NCI-H146 treated with DMSO at 0.1 percent for 48 hours (cell line): ENCODE data around the gene TMEM45B.
"Not testable (repeated sequence)": the region's sequence is repeated elsewhere in the genome, so short reads cannot be mapped to it uniquely, and the experiment has no call there.

Experiments
- DNase-seq: peaks from one replicate; lab custom pipeline; 2025; ENCODE audit not compliant: unreplicated experiment; lab: John Stamatoyannopoulos, UW

Gene TMEM45B

GRCh38 chr11:129815596-129816461 is at the start of gene TMEM45B:
TSS of gene TMEM45B (plus strand) at chr11:129815848. CDS start at chr11:129852483, 36,635 bp downstream.
- DNase-seq = peak; percentile 58

DNA sequence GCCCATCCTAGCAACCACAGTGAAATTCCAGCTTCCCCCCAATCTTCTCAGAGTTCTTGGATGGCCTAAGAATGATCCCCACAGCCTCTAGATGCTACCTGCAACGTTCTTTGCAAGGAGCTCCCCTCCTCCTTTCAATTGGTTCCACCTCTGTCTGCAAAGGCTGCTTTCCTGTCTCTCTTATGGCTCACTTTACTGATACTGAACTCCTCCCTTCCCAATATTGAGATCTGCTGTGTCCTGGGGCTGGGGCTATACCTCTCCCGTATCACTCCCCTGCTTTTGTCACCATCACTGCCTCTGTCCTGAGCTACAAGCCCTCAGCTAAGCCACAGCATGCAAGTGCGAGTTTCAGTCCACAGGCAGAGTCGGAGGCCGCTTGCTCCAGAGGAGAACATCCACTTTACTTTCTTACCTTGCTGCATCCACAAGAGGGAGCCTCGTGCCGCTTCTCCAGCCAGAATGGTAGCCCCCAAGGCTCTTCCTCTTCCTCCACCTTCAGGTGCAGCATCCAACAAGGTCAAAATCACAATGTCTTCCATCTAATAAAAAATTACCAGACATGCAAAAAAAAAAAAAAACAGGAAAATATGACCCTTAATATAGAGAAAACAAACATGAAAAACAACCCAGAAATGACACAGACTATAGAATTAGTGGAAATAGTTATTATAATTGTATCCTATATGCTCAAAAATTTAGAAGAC is 48.6 kb upstream of the TMEM45B start:
- no peak for DNase-seq

- DNase-seq = no peak
Observed at GRCh38 chr11:129767827-129768226, 47.8 kb upstream of the TMEM45B start.

DNA sequence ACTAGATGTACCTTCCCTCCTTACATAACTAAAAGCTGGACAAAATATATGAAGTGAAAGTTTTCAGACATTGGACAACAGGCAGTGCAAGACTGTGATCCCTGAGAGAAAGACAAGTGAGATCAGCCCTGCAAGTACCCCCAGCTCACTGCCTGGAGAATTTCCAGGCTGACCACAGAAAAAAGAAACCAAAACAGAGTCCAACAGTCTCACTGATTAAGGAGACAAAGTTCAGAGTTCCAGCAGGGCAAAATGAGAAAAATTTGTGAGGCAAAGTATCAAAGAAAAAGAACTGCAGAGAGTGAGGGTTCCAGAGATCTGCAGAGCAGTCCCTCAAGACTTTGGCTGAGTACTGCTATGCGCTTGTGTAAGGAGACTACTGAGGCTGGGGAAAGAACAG is 47.3 kb upstream of the TMEM45B start:
- DNase-seq = no peak

GRCh38 chr11:129769059-129769458 is 46.6 kb upstream of the TMEM45B start:
- DNase-seq = no peak

DNA sequence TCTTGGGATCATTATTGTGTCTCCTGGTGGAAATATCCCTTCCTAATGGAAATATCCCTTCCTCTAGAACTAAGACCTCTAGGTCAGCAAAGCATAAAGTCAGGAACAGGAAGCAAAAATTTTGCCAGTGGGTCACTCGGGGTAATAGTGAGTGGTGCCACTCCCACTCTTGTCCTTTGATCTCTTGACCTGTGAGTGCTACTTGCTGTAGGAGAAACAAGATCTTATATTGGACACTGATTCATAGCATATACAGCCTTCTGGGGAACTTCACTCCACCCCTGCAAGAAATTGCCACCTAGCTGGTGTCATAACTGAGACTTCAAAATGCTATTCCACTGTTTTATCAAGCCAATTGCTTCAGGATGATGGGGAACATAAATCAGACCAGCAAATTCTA is 44.7 kb upstream of the TMEM45B start:
- DNase-seq = no peak

DNA sequence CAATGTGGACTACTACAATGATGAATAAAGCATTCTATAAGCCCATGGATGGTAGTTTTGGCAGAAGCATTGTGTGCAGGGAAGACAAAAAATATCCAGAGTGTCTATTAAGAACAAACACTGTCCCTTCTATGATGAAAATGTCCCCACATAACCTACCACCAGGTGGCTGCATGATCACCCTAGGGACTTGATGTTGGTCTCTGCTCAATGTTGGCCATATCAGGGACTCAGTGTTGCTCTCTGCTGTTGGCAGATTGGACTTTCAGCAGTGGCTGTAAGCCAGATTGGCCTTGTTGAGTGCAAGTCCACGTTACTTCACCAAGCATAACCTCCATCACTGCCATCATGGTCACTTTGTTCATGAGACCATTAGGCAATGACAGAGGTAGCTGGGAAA is 44.2 kb upstream of the TMEM45B start:
- not testable (repeated sequence) for DNase-seq

- DNase-seq = no peak
Observed at GRCh38 chr11:129778877-129779276, 36.8 kb upstream of the TMEM45B start.

DNA sequence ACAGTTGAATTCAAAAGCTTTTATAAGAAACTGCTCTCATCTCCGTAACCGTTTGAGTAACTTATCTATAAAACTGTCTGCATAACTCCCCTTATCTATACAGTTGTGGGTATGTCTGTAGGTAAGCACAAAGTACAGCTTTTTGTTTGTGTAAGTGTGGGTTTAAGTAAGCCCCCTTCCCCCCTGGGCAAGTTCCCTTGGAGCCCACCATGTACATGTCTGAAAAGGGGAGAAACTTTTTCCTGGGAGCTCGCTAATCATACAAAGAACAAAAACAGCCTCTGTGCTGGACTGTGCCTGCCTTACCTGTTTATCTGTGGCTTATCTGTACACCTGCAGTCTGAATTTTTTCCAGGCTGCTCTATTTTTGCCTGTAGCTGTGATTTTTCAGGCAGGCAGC is 36.3 kb upstream of the TMEM45B start:
- no peak for DNase-seq

GRCh38 chr11:129785383-129786111 is 30.1 kb upstream of the TMEM45B start:
- DNase-seq = no peak

GRCh38 chr11:129786112-129786416 is 29.6 kb upstream of the TMEM45B start:
- DNase-seq = not testable (repeated sequence)

DNA sequence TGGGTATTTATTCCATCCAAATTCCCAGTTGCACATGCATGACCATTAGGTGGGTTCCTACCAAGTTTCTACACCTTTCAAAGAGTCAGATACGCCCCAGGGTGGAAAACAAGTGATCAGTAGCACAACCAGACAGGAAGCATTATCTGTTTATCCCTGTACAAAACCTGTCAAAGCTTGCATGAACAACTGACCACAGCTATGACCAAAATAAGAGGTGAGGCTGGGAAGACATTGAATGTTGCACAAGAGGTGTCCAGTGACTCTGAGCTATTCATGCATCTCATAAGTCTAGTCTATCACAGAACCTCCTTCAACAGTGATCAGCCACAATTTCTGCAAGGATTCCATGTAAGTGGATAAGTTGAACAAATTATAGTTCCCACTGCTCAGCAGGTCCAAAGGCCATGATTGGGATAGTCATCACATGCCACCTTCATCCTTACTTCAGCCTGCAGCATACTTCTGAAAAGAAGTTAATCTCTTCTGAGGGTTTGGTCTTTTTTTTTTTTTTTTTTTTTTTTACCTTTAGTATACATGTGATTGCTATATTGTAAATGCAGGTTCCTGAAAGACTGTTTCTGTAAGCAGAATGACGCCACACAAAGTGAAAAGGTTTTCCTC is 28.0 kb upstream of the TMEM45B start:
- no peak for DNase-seq

DNA sequence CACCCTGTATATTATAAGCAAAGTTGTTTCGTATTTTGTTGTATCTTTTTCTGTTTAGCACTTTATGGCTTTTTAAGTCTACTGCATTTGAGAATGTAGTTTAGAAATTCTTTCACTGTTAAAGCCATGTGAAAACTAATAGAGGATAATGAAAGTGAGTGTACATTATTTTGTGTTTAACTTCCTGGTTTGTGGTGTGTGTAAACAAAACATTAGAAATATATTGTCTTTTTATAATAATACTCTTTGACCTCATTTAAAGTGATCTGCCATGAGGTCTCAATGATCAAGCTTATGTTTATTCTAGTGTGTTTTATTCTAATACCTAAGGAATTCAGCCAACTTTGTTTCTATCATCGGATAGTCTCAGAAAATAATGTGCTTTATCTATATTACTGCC is 27.4 kb upstream of the TMEM45B start:
- no peak for DNase-seq

- no peak for DNase-seq
Observed at GRCh38 chr11:129790106-129790505, 25.5 kb upstream of the TMEM45B start.

DNA sequence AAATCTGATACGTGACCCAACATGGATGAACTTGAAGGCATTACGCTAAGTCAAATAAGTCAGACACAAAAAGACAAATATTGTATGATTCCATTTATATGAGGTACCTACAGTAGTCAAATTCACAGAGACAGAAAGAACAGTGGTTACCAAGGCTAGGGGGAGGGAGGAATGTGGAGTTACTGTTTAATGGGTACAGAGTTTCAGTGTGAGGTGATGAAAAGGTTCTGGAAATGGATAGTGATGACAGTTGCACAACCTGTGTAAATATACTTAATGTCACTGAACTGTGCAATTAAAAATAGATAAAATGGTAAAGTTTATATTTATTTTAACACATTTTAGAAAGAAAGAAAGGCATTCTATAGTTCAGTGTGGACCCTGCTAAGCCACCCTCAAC is 24.1 kb upstream of the TMEM45B start:
- no peak for DNase-seq

GRCh38 chr11:129792663-129793062 is 23.0 kb upstream of the TMEM45B start:
- no peak for DNase-seq

GRCh38 chr11:129795089-129795488 is 20.6 kb upstream of the TMEM45B start:
- no peak for DNase-seq

- DNase-seq = no peak
Observed at GRCh38 chr11:129798212-129798611, 17.4 kb upstream of the TMEM45B start.

GRCh38 chr11:129800162-129800561 is 15.5 kb upstream of the TMEM45B start:
- not testable (repeated sequence) for DNase-seq

GRCh38 chr11:129800655-129801054 is 15.0 kb upstream of the TMEM45B start:
- no peak for DNase-seq

- DNase-seq = no peak
Observed at GRCh38 chr11:129803533-129803932, 12.1 kb upstream of the TMEM45B start.
